GM23248 (cell line): Measurements from ENCODE around the gene UBAP1.

Experiments
- EZH2 ChIP-seq: fragments of 200-600 bp; sonication (generic); IDR thresholded peaks from 2 replicates; pipeline ENCODE4 v1.6.1; 2018; ENCODE audit warnings: antibody characterized with exemption, mild to moderate bottlenecking; ENCODE audit not compliant: insufficient read depth, poor library complexity, severe bottlenecking
- EZH2phosphoT487 ChIP-seq: fragments of 200-600 bp; sonication (generic); IDR thresholded peaks from 2 replicates; pipeline ENCODE4 v1.6.1; 2018; ENCODE audit warnings: antibody characterized with exemption, moderate library complexity, mild to moderate bottlenecking, low read depth; ENCODE audit not compliant: insufficient read depth

- TF ChIP-seq EZH2: no peak
- no peak for TF ChIP-seq EZH2phosphoT487
These were observed 27.4 kb upstream of the UBAP1 start for GRCh38 chr9:34151398-34151797.
